ENCODE results near the gene PRKCZ.

The PRKCZ gene

GRCh38 chr1:2049718-2050431 is at the start of gene PRKCZ:
Gene PRKCZ (plus strand): TSS chr1:2050411. CDS start chr1:2050631, 220 bp downstream.
- no peaks in the 10 kb centered on the region for H3K9me3 ChIP-seq
- peak within 1 kb of the TSS; percentile 64 for H3K4me3 ChIP-seq
- in situ Hi-C loops (cut with MboI; ENCODE audit: low sequenced_read_pairs), result loop anchor here (5.0 kb wide), 1 partner anchor 88 kb away; no protein-coding TSS in a partner anchor
- peaks cover 10% of the 10 kb centered on the region; the same call in 1 of the 2 replicates for H3K4me1 ChIP-seq
- H3K36me3 ChIP-seq (replicated peaks), result no peaks in the 10 kb centered on the region
- peak; percentile 85 to 96 for DNase-seq (ENCODE audit: low spot score in 2 of 2)
- no peaks in the 10 kb centered on the region for H3K27me3 ChIP-seq (ENCODE audit: low read depth)

- H3K27me3 ChIP-seq (ENCODE audit: low read depth), result no peaks in the 10 kb centered on the region
- H3K4me1 ChIP-seq, result peaks cover 11% of the 10 kb centered on the region
- no peak for DNase-seq (ENCODE audit: low spot score in 2 of 2)
- no peaks in the 10 kb centered on the region for H3K9me3 ChIP-seq
- no peak overlapping the region for H3K4me3 ChIP-seq
- H3K36me3 ChIP-seq (replicated peaks), result no peaks in the 10 kb centered on the region
- in situ Hi-C loops (cut with MboI; ENCODE audit: low sequenced_read_pairs), result no loop called here
Observed at GRCh38 chr1:2000432-2000831, 49.8 kb upstream of the PRKCZ start.

- Histone ChIP-seq H3K9me3 (no peaks in the 10 kb centered on the region), H3K4me1 (peaks cover 11% of the 10 kb centered on the region), H3K36me3 (replicated peaks) (no peaks in the 10 kb centered on the region), H3K4me3 (no peak overlapping the region), H3K27me3 (ENCODE audit: low read depth) (no peaks in the 10 kb centered on the region)
- DNase-seq (ENCODE audit: low spot score in 2 of 2), result no peak
- in situ Hi-C loops (cut with MboI; ENCODE audit: low sequenced_read_pairs), result no loop called here
Observed at GRCh38 chr1:2000850-2001249, 49.4 kb upstream of the PRKCZ start.

GRCh38 chr1:2001773-2002411 is 48.3 kb upstream of the PRKCZ start:
- DNase-seq (ENCODE audit: low spot score in 2 of 2), result no peak
- Histone ChIP-seq H3K4me3 (no peak overlapping the region), H3K9me3 (no peaks in the 10 kb centered on the region), H3K27me3 (ENCODE audit: low read depth) (no peaks in the 10 kb centered on the region), H3K36me3 (replicated peaks) (no peaks in the 10 kb centered on the region), H3K4me1 (peaks cover 11% of the 10 kb centered on the region)
- in situ Hi-C loops (cut with MboI; ENCODE audit: low sequenced_read_pairs), result no loop called here

GRCh38 chr1:2003541-2004131 is 46.6 kb upstream of the PRKCZ start, which contains the start of gene CFAP74:
Gene CFAP74 (minus strand): TSS chr1:2003786. CDS start chr1:1990956, 12,830 bp downstream.
- peak; percentile 56 to 90 for DNase-seq (ENCODE audit: low spot score in 2 of 2)
- no peaks in the 10 kb centered on the region for H3K36me3 ChIP-seq (replicated peaks)
- no peaks in the 10 kb centered on the region for H3K27me3 ChIP-seq (ENCODE audit: low read depth)
- in situ Hi-C loops (cut with MboI; ENCODE audit: low sequenced_read_pairs), result no loop called here
- H3K4me3 ChIP-seq, result peak within 1 kb of the TSS; percentile 30
- no peaks in the 10 kb centered on the region for H3K9me3 ChIP-seq
- peaks cover 11% of the 10 kb centered on the region for H3K4me1 ChIP-seq

- H3K27me3 ChIP-seq (ENCODE audit: low read depth), result no peaks in the 10 kb centered on the region
- H3K9me3 ChIP-seq, result no peaks in the 10 kb centered on the region
- no peak for DNase-seq (ENCODE audit: low spot score in 2 of 2)
- no peak overlapping the region for H3K4me3 ChIP-seq
- no peaks in the 10 kb centered on the region for H3K36me3 ChIP-seq (replicated peaks)
- in situ Hi-C loops (cut with MboI; ENCODE audit: low sequenced_read_pairs), result no loop called here
- peaks cover 11% of the 10 kb centered on the region for H3K4me1 ChIP-seq
Observed at GRCh38 chr1:2004856-2005255, 45.4 kb upstream of the PRKCZ start.

- no peak overlapping the region for H3K4me3 ChIP-seq
- H3K9me3 ChIP-seq, result no peaks in the 10 kb centered on the region
- H3K27me3 ChIP-seq (ENCODE audit: low read depth), result no peaks in the 10 kb centered on the region
- H3K36me3 ChIP-seq (replicated peaks), result no peaks in the 10 kb centered on the region
- in situ Hi-C loops (cut with MboI; ENCODE audit: low sequenced_read_pairs), result no loop called here
- no peaks in the 10 kb centered on the region for H3K4me1 ChIP-seq
- no peak for DNase-seq (ENCODE audit: low spot score in 2 of 2)
Observed at GRCh38 chr1:2009101-2010053, 40.8 kb upstream of the PRKCZ start.

- Histone ChIP-seq H3K36me3 (replicated peaks) (no peaks in the 10 kb centered on the region), H3K4me3 (no peak overlapping the region), H3K27me3 (ENCODE audit: low read depth) (no peaks in the 10 kb centered on the region), H3K4me1 (no peaks in the 10 kb centered on the region), H3K9me3 (no peaks in the 10 kb centered on the region)
- in situ Hi-C loops (cut with MboI; ENCODE audit: low sequenced_read_pairs), result no loop called here
- no peak for DNase-seq (ENCODE audit: low spot score in 2 of 2)
Observed at GRCh38 chr1:2014181-2014580, 36.0 kb upstream of the PRKCZ start.

- in situ Hi-C loops (cut with MboI; ENCODE audit: low sequenced_read_pairs), result no loop called here
- peaks cover 2% of the 10 kb centered on the region; the same call in 1 of the 2 replicates for H3K4me1 ChIP-seq
- H3K4me3 ChIP-seq, result no peak overlapping the region
- DNase-seq (ENCODE audit: low spot score in 2 of 2), result no peak
- H3K36me3 ChIP-seq (replicated peaks), result no peaks in the 10 kb centered on the region
- H3K27me3 ChIP-seq (ENCODE audit: low read depth), result peaks cover 5% of the 10 kb centered on the region
- no peaks in the 10 kb centered on the region for H3K9me3 ChIP-seq
Observed at GRCh38 chr1:2014741-2015735, 35.2 kb upstream of the PRKCZ start.

- Histone ChIP-seq H3K4me1 (peaks cover 2% of the 10 kb centered on the region; the same call in 1 of the 2 replicates), H3K36me3 (replicated peaks) (no peaks in the 10 kb centered on the region), H3K27me3 (ENCODE audit: low read depth) (peaks cover 16% of the 10 kb centered on the region), H3K9me3 (no peaks in the 10 kb centered on the region), H3K4me3 (no peak overlapping the region)
- in situ Hi-C loops (cut with MboI; ENCODE audit: low sequenced_read_pairs), result no loop called here
- no peak for DNase-seq (ENCODE audit: low spot score in 2 of 2)
Observed at GRCh38 chr1:2016123-2016522, 34.1 kb upstream of the PRKCZ start.

- peaks cover 23% of the 10 kb centered on the region for H3K27me3 ChIP-seq (ENCODE audit: low read depth)
- H3K36me3 ChIP-seq (replicated peaks), result no peaks in the 10 kb centered on the region
- in situ Hi-C loops (cut with MboI; ENCODE audit: low sequenced_read_pairs), result no loop called here
- no peaks in the 10 kb centered on the region for H3K9me3 ChIP-seq
- no peak overlapping the region for H3K4me3 ChIP-seq
- DNase-seq (ENCODE audit: low spot score in 2 of 2), result no peak
- H3K4me1 ChIP-seq, result peaks cover 2% of the 10 kb centered on the region; the same call in 1 of the 2 replicates
Observed at GRCh38 chr1:2018217-2019171, 31.7 kb upstream of the PRKCZ start.

Data from HAP-1 (cell line).